Liver (tissue), 3 donors: ENCODE data around the gene ANO7.

Experiments
- CTCF ChIP-seq: fragments of 150-350 bp; IDR thresholded peaks from 2 replicates; pipeline ENCODE4 v1.5.1; 2017; ENCODE audit warnings: improper control_type of control experiment, low read depth, low read length; ENCODE audit not compliant: missing input control
- TAF1 ChIP-seq: conservative IDR thresholded peaks from 2 replicates; pipeline ENCODE4 v1.6.1; 2016; ENCODE audit warnings: antibody characterized with exemption, mild to moderate bottlenecking
- donor health status: healthy.
- donor health status: healthy.

DNA sequence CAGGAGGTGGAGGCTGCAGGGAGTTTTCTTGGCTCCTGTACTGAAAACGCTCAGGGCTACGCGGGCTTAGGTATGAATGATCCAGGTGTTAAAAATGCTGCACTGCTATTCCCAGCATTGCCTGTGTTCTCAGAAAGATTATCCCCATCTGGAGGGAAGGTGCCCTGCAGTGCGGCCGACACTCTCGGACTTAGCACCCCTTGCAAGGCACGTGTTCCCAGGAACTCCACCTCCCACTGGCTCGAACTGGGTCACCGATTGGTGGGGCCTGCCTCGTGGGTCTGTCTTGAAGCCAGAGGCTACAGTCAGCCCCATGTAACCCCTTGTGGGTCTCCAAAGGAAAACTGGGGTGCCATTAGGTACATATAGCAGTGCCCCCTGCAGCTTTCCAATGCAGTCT is 25.7 kb downstream of the ANO7 start:
- TF ChIP-seq CTCF: no peak
- no peak for TF ChIP-seq TAF1
